H1 (cell line): ENCODE results near the gene NCF4. TPM values are rescaled to one million over a fixed set of nuclear protein-coding genes. Genes with fewer than 3 reads are reported as not detected.

Experiments
- BRCA1 ChIP-seq: IDR thresholded peaks from 2 replicates; pipeline ENCODE4 v1.6.1; 2012; ENCODE audit warnings: low read depth, low read length, improper control_type of control experiment
- FOSL1 ChIP-seq: IDR thresholded peaks from 2 replicates; pipeline ENCODE4 v1.6.1; 2011; ENCODE audit warnings: mild to moderate bottlenecking, low read depth, low read length, moderate library complexity; ENCODE audit not compliant: insufficient read depth
- POU5F1 ChIP-seq: IDR thresholded peaks from 2 replicates; pipeline ENCODE4 v1.6.1; 2011; ENCODE audit warnings: low read depth, mild to moderate bottlenecking, low read length, moderate library complexity
- TCF12 ChIP-seq: IDR thresholded peaks from 2 replicates; pipeline ENCODE4 v1.6.1; 2011; ENCODE audit warnings: low read depth, mild to moderate bottlenecking, low read length
- USF2 ChIP-seq: IDR thresholded peaks from 2 replicates; pipeline ENCODE4 v1.6.1; 2011; ENCODE audit warnings: low read length, improper control_type of control experiment
- polyA plus RNA-seq, 7 experiments: library from polyadenylated mRNA; depleted of rRNA in 3 of 7; stranded (reverse) in 5 of 7; unstranded in 2 of 7; fragments of >200 nt in 5 of 7; fragments of 200-250 nt in 2 of 7; gene quantifications; 1 replicate in 5 of 7; 2 replicates in 1 of 7; 4 replicates in 1 of 7; pipeline versions ENCODE4 v1.2.1 to v1.2.3, GENCODE V29; 2011 to 2013; ENCODE audit warnings: missing spikeins in 2 of 7, mixed read lengths in 2 of 7
- total RNA-seq: library from RNA; stranded (reverse); fragmentation: NEBNext Ultra II Directional; extraction: Animal tissue kit (Norgen Biotek cat#: 25700); gene quantifications from 2 replicates; pipeline ENCODE4 v1.2.1, GENCODE V29; 2021
- TF ChIP-seq, protein P1 (sequence below): fragments of 300-600 bp; sonication (generic); IDR thresholded peaks from 2 replicates; pipeline ENCODE4 v1.7.1; 2012; ENCODE audit warnings: low read length, moderate library complexity, mild to moderate bottlenecking, inconsistent platforms; ENCODE audit not compliant: insufficient replicate concordance
- TF ChIP-seq, protein P2 (sequence below): IDR thresholded peaks from 2 replicates; pipeline ENCODE4 v1.6.1; 2012; ENCODE audit warnings: inconsistent platforms

The NCF4 gene
- total and polyA plus RNA-seq, 2 of the 8 experiments (the other 6 are each of a cell fraction or from before 2014, with no cell fraction given): 0.20 TPM; not detected in 1

- TF ChIP-seq, protein P1, sequence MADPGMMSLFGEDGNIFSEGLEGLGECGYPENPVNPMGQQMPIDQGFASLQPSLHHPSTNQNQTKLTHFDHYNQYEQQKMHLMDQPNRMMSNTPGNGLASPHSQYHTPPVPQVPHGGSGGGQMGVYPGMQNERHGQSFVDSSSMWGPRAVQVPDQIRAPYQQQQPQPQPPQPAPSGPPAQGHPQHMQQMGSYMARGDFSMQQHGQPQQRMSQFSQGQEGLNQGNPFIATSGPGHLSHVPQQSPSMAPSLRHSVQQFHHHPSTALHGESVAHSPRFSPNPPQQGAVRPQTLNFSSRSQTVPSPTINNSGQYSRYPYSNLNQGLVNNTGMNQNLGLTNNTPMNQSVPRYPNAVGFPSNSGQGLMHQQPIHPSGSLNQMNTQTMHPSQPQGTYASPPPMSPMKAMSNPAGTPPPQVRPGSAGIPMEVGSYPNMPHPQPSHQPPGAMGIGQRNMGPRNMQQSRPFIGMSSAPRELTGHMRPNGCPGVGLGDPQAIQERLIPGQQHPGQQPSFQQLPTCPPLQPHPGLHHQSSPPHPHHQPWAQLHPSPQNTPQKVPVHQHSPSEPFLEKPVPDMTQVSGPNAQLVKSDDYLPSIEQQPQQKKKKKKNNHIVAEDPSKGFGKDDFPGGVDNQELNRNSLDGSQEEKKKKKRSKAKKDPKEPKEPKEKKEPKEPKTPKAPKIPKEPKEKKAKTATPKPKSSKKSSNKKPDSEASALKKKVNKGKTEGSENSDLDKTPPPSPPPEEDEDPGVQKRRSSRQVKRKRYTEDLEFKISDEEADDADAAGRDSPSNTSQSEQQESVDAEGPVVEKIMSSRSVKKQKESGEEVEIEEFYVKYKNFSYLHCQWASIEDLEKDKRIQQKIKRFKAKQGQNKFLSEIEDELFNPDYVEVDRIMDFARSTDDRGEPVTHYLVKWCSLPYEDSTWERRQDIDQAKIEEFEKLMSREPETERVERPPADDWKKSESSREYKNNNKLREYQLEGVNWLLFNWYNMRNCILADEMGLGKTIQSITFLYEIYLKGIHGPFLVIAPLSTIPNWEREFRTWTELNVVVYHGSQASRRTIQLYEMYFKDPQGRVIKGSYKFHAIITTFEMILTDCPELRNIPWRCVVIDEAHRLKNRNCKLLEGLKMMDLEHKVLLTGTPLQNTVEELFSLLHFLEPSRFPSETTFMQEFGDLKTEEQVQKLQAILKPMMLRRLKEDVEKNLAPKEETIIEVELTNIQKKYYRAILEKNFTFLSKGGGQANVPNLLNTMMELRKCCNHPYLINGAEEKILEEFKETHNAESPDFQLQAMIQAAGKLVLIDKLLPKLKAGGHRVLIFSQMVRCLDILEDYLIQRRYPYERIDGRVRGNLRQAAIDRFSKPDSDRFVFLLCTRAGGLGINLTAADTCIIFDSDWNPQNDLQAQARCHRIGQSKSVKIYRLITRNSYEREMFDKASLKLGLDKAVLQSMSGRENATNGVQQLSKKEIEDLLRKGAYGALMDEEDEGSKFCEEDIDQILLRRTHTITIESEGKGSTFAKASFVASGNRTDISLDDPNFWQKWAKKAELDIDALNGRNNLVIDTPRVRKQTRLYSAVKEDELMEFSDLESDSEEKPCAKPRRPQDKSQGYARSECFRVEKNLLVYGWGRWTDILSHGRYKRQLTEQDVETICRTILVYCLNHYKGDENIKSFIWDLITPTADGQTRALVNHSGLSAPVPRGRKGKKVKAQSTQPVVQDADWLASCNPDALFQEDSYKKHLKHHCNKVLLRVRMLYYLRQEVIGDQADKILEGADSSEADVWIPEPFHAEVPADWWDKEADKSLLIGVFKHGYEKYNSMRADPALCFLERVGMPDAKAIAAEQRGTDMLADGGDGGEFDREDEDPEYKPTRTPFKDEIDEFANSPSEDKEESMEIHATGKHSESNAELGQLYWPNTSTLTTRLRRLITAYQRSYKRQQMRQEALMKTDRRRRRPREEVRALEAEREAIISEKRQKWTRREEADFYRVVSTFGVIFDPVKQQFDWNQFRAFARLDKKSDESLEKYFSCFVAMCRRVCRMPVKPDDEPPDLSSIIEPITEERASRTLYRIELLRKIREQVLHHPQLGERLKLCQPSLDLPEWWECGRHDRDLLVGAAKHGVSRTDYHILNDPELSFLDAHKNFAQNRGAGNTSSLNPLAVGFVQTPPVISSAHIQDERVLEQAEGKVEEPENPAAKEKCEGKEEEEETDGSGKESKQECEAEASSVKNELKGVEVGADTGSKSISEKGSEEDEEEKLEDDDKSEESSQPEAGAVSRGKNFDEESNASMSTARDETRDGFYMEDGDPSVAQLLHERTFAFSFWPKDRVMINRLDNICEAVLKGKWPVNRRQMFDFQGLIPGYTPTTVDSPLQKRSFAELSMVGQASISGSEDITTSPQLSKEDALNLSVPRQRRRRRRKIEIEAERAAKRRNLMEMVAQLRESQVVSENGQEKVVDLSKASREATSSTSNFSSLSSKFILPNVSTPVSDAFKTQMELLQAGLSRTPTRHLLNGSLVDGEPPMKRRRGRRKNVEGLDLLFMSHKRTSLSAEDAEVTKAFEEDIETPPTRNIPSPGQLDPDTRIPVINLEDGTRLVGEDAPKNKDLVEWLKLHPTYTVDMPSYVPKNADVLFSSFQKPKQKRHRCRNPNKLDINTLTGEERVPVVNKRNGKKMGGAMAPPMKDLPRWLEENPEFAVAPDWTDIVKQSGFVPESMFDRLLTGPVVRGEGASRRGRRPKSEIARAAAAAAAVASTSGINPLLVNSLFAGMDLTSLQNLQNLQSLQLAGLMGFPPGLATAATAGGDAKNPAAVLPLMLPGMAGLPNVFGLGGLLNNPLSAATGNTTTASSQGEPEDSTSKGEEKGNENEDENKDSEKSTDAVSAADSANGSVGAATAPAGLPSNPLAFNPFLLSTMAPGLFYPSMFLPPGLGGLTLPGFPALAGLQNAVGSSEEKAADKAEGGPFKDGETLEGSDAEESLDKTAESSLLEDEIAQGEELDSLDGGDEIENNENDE: no peak
- TF ChIP-seq USF2 (no peak), TCF12 (no peak), BRCA1 (no peak), FOSL1 (no peak), POU5F1 (no peak)
- TF ChIP-seq, protein P2, sequence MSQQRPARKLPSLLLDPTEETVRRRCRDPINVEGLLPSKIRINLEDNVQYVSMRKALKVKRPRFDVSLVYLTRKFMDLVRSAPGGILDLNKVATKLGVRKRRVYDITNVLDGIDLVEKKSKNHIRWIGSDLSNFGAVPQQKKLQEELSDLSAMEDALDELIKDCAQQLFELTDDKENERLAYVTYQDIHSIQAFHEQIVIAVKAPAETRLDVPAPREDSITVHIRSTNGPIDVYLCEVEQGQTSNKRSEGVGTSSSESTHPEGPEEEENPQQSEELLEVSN: no peak
Measured at GRCh38 chr22:36862251-36863242, 1.7 kb downstream of the NCF4 start (continued).
